Right lobe of liver (tissue), 6 donors: Measurements from ENCODE around the gene GATA5. TPM values are rescaled to one million over a fixed set of nuclear protein-coding genes. Genes with fewer than 3 reads are reported as not detected.
A peak's percentile ranks its signal among the peaks of the same experiment; 100 is the strongest.

Source experiments
- ATAC-seq, 4 donors: fragments of 200-7000 bp; cut with Tn5 transposase; one replicate each; pipeline ENCODE4 v1.9.1; 2020; ENCODE audit warnings: mild to moderate bottlenecking in 4 of 4, moderate library complexity in 4 of 4
- DNase-seq, 3 donors: peaks; one replicate each; pipeline ENCODE4 v3.0.0-alpha.2; 2020
- H3K27ac ChIP-seq, 3 donors: fragments of 200-600 bp; one replicate each; pipeline ENCODE4 v1.8.0; 2022
- H3K27me3 ChIP-seq, 2 donors: fragments of 200-600 bp; one replicate each; pipeline ENCODE4 v1.8.0; 2022
- H3K36me3 ChIP-seq, 4 donors: fragments of 200-600 bp; sonication (generic) in 1 of 4; one replicate each; pipeline versions ENCODE4 v1.5.1 to v1.8.0; 2017 to 2022; ENCODE audit warnings: control low read depth in 1 of 4
- H3K4me1 ChIP-seq, 4 donors: fragments of 200-600 bp; sonication (generic) in 1 of 4; one replicate each; pipeline versions ENCODE4 v1.5.1 to v1.8.0; 2017 to 2022; ENCODE audit warnings: control low read depth in 1 of 4
- H3K4me3 ChIP-seq, 3 donors: fragments of 200-600 bp; one replicate each; pipeline ENCODE4 v1.8.0; 2022
- H3K9me3 ChIP-seq, 4 donors: fragments of 200-600 bp; sonication (generic) in 1 of 4; one replicate each; pipeline versions ENCODE4 v1.5.1 to v1.8.0; 2017 to 2022; ENCODE audit warnings: control low read depth in 1 of 4
- CTCF ChIP-seq, 4 donors: fragments of 200-600 bp in 3 of 4; fragments of 450-650 bp in 1 of 4; IDR thresholded peaks; one replicate each; pipeline versions ENCODE4 v1.5.1 to v1.8.0; 2016 to 2022; ENCODE audit warnings: antibody characterized with exemption in 4 of 4, mild to moderate bottlenecking in 2 of 4
- POLR2A ChIP-seq: fragments of 450-650 bp; IDR thresholded peaks from one replicate; pipeline ENCODE4 v1.6.1; 2017; ENCODE audit warnings: antibody characterized with exemption, mild to moderate bottlenecking
- WGBS: methylation state at CpG from one replicate; pipeline ENCODE4 v1.1.6; 2018; ENCODE audit warnings: low coverage, low lambda C conversion rate; ENCODE audit not compliant: insufficient coverage; ENCODE audit errors: missing lambda C conversion rate; 5-methylcytosine and 5-hydroxymethylcytosine counted together
- intact Hi-C, 2 donors: fragments of 100-400 bp; cut with DNase I; formaldehyde crosslinking; loops; one replicate each; pipeline versions ENCODE4 v1.11.2 to v1.14.1; 2022
- long read RNA-seq: library from polyadenylated mRNA; unstranded; transcript quantifications from one replicate; pipeline ENCODE4 v2.0.0, GENCODE V29; 2019
- total RNA-seq, 6 experiments: library from RNA; depleted of rRNA in 2 of 6; stranded (reverse); fragments of >200 nt in 2 of 6; fragmentation: NEBNext Ultra II Directional in 3 of 6; extraction: Animal tissue kit (Norgen Biotek cat#: 25700) in 3 of 6; gene quantifications; one replicate each; pipeline versions ENCODE4 v1.1.0 to v1.2.4, GENCODE V29; 2016 to 2023
- donor health status: DM: no; HTN: yes; CAD: no.
- donor health status: DM: no; HTN: no; CAD: no.
- donor health status: DM: no; HTN: no; CAD: no.
- donor health status: DM: no; HTN: yes; CAD: no.
- donor health status: DM: no; HTN: yes; CAD: no.

Gene GATA5
- total RNA-seq, result under 1 TPM; 0.12 to 0.56 (median 0.26) TPM
- long read RNA-seq, result 0 reads

GRCh38 chr20:62475772-62476055, at the start of gene GATA5:
GATA5 (minus strand) TSS chr20:62475995; CDS start chr20:62475521, 474 bp downstream.
- DNase-seq (no peak), ATAC-seq (no peak)
- H3K27me3 ChIP-seq, result peaks cover 0 to 21% of the 10 kb centered on the region in 2 donors
- TF ChIP-seq POLR2A (no peak), CTCF (IDR thresholded peaks at IDR 0.05) (no peak)
- H3K27ac ChIP-seq, result no peak within 1 kb of the TSS
- no peaks in the 10 kb centered on the region for H3K9me3 ChIP-seq
- H3K36me3 ChIP-seq, result no peaks in the 10 kb centered on the region
- 0% methylated on average over 1 of the region's 37 CpGs for WGBS
- no peaks in the 10 kb centered on the region for H3K4me1 ChIP-seq
- intact Hi-C loops, result no loop called here
- H3K4me3 ChIP-seq, result peak within 1 kb of the TSS; percentile 18 to 26 (median 24)

GRCh38 chr20:62525014-62525413, 49.2 kb upstream of the GATA5 start:
- Histone ChIP-seq H3K27me3 (no peaks in the 10 kb centered on the region), H3K27ac (no peak overlapping the region), H3K9me3 (no peaks in the 10 kb centered on the region), H3K4me1 (no peaks in the 10 kb centered on the region), H3K4me3 (no peak overlapping the region), H3K36me3 (no peaks in the 10 kb centered on the region)
- DNase-seq (no peak), ATAC-seq (no peak)
- WGBS, result 10% methylated on average over 2 of the region's 15 CpGs
- intact Hi-C loops, result no loop called here
- TF ChIP-seq POLR2A (no peak), CTCF (IDR thresholded peaks at IDR 0.05) (no peak)

- TF ChIP-seq POLR2A, result no peak
- no peak for TF ChIP-seq CTCF (IDR thresholded peaks at IDR 0.05)
- H3K27me3 ChIP-seq, result no peaks in the 10 kb centered on the region
- H3K4me3 ChIP-seq, result no peak overlapping the region
- H3K36me3 ChIP-seq, result no peaks in the 10 kb centered on the region
- DNase-seq (no peak), ATAC-seq (no peak)
- H3K9me3 ChIP-seq, result no peaks in the 10 kb centered on the region
- no peaks in the 10 kb centered on the region for H3K4me1 ChIP-seq
- H3K27ac ChIP-seq, result no peak overlapping the region
- intact Hi-C loops, result no loop called here
- WGBS, result 8% methylated on average over 7 of the region's 10 CpGs
Observed at GRCh38 chr20:62524505-62524911, 48.7 kb upstream of the GATA5 start.

- Histone ChIP-seq H3K4me1 (no peaks in the 10 kb centered on the region), H3K36me3 (no peaks in the 10 kb centered on the region), H3K27me3 (no peaks in the 10 kb centered on the region), H3K27ac (no peak overlapping the region), H3K9me3 (no peaks in the 10 kb centered on the region), H3K4me3 (no peak overlapping the region)
- no peak for DNase-seq
- TF ChIP-seq POLR2A, result no peak
- TF ChIP-seq CTCF (IDR thresholded peaks at IDR 0.05), result no peak
- intact Hi-C loops, result no loop called here
- no peak for ATAC-seq
- WGBS, result 39% methylated on average over 14 of the region's 26 CpGs
Observed at GRCh38 chr20:62523473-62524203, 47.8 kb upstream of the GATA5 start.
